Measurements from ENCODE around the gene FCRL5.

Gene FCRL5

DNA sequence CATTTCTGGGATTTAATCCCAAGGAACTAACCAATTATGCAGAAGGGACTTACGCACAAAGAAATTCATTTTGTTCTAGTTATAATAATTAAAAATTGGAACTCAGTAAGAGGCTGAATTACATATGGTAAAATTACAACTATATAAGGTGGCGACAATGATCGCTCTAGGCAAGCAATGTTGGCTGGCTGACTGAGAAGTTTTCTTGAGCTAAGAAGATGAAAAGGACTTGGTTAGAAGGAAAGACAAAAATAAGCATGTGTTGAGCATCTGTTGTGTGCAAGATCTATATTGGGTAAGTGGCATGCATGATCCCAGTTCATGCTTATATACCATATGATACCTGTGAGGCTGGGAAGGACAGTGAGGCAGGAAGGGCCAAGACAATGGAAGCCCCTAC is 80.8 kb downstream of the FCRL5 start:
- Histone ChIP-seq H3K4me2 (ENCODE audit: insufficient read depth, low read length) (no peak overlapping the region), H3K27me3 (ENCODE audit: insufficient read depth, low read length, poor library complexity) (peaks cover 22% of the 10 kb centered on the region), H3K9ac (ENCODE audit: low read depth, low read length) (no peak overlapping the region), H3K27ac (ENCODE audit: low read length) (no peak overlapping the region), H3K4me1 (ENCODE audit: insufficient read depth, low read length) (no peaks in the 10 kb centered on the region), H2AFZ (ENCODE audit: low read depth, low read length) (no peak overlapping the region), H3K79me2 (ENCODE audit: insufficient read depth, low read length) (no peaks in the 10 kb centered on the region), H3K36me3 (ENCODE audit: insufficient read depth, low read length) (no peaks in the 10 kb centered on the region), H3K4me3 (ENCODE audit: low read depth in 1 of 2, low read length in 2 of 2) (no peak overlapping the region), H3K9me3 (ENCODE audit: insufficient read depth, low read length, severe bottlenecking) (no peaks in the 10 kb centered on the region), H4K20me1 (ENCODE audit: insufficient read depth, low read length) (no peaks in the 10 kb centered on the region)
- ATAC-seq (ENCODE audit: insufficient read depth, low read depth) (no peak), DNase-seq (no peak)
- TF ChIP-seq, protein P1, sequence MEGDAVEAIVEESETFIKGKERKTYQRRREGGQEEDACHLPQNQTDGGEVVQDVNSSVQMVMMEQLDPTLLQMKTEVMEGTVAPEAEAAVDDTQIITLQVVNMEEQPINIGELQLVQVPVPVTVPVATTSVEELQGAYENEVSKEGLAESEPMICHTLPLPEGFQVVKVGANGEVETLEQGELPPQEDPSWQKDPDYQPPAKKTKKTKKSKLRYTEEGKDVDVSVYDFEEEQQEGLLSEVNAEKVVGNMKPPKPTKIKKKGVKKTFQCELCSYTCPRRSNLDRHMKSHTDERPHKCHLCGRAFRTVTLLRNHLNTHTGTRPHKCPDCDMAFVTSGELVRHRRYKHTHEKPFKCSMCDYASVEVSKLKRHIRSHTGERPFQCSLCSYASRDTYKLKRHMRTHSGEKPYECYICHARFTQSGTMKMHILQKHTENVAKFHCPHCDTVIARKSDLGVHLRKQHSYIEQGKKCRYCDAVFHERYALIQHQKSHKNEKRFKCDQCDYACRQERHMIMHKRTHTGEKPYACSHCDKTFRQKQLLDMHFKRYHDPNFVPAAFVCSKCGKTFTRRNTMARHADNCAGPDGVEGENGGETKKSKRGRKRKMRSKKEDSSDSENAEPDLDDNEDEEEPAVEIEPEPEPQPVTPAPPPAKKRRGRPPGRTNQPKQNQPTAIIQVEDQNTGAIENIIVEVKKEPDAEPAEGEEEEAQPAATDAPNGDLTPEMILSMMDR (IDR thresholded peaks at IDR 0.05; ENCODE audit: borderline replicate concordance, extremely low read depth, low read length, poor library complexity, severe bottlenecking) = no peak
- no peak for TF ChIP-seq EZH2 (IDR thresholded peaks at IDR 0.05; ENCODE audit: borderline replicate concordance, low read depth, low read length, severe bottlenecking)

DNA sequence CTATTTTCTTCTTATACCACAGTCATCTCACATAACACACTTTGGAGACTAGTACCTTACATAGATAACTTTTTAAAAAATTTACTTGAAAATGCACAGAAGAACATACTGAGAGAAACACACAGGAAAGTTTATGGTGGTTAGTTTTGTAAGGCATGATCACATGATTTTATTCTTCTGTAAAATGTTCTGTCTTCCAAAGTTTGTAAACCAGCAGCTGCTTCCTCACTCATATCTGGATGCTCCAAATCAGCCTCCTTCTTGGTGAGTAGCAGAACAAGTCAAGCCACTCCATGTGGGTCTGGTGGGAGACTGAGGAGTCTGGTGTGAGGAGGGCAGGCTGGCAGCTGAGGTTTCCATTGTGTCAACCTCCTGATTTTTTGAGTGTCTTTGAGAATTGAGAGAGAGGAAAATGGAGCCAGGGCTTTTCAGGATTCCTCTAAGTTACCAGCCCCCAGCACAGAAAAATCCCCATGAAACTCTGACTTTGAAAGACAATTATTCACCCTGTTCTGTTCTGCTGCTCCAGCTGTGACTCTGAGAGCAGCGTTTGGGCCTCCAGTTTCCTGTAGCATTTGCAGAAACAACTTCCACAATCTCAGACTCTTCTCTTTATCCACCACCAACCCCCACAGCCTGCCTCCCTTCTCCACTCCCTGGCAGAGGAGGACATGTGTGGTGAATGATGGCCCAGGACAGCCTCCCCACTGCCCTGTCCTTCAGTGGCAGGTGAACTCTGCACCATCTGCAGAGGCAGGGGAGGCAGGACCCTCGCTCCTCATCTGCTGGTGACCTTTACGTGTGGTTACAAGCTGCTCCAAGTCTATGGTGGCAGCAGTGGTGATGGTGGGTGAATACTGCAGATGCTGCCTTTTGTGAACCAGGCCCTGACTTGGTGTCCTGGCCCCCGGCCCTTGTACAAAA is 82.3 kb downstream of the FCRL5 start:
- Histone ChIP-seq H3K79me2 (ENCODE audit: insufficient read depth, low read length) (no peaks in the 10 kb centered on the region), H3K9me3 (ENCODE audit: insufficient read depth, low read length, severe bottlenecking) (no peaks in the 10 kb centered on the region), H3K9ac (ENCODE audit: low read depth, low read length) (no peak overlapping the region), H3K4me1 (ENCODE audit: insufficient read depth, low read length) (no peaks in the 10 kb centered on the region), H3K27ac (ENCODE audit: low read length) (no peak overlapping the region), H4K20me1 (ENCODE audit: insufficient read depth, low read length) (no peaks in the 10 kb centered on the region), H2AFZ (ENCODE audit: low read depth, low read length) (no peak overlapping the region), H3K36me3 (ENCODE audit: insufficient read depth, low read length) (no peaks in the 10 kb centered on the region), H3K4me3 (ENCODE audit: low read depth in 1 of 2, low read length in 2 of 2) (no peak overlapping the region), H3K27me3 (ENCODE audit: insufficient read depth, low read length, poor library complexity) (peaks cover 22% of the 10 kb centered on the region), H3K4me2 (ENCODE audit: insufficient read depth, low read length) (no peak overlapping the region)
- ATAC-seq (ENCODE audit: insufficient read depth, low read depth) = no peak
- DNase-seq = no peak
- TF ChIP-seq, protein P1 (IDR thresholded peaks at IDR 0.05; ENCODE audit: borderline replicate concordance, extremely low read depth, low read length, poor library complexity, severe bottlenecking) = no peak
- peak; percentile 13 for TF ChIP-seq EZH2 (IDR thresholded peaks at IDR 0.05; ENCODE audit: borderline replicate concordance, low read depth, low read length, severe bottlenecking)

DNA sequence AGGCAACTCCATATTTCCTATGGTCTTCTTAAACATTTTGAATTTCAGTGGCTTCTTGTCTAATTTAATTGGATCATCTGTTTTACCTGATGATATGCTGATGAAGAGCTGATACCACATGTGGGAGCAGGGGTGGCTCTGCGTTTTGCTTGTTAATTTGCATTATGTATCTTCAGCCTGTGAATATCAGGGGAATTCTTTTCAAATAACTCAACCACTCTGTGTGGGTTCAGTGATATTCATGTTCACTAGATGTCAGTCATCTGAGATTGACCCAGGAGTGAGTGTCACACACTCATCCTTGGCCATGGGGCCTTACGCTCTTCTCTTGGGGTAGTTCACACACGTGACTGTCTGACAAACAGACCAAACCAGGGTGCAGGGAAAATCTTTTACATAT is 83.0 kb downstream of the FCRL5 start:
- H3K4me3 ChIP-seq (ENCODE audit: low read depth in 1 of 2, low read length in 2 of 2) = no peak overlapping the region
- no peak overlapping the region for H3K27ac ChIP-seq (ENCODE audit: low read length)
- DNase-seq (no peak), ATAC-seq (ENCODE audit: insufficient read depth, low read depth) (no peak)
- TF ChIP-seq EZH2 (IDR thresholded peaks at IDR 0.05; ENCODE audit: borderline replicate concordance, low read depth, low read length, severe bottlenecking) = no peak
- TF ChIP-seq, protein P1 (IDR thresholded peaks at IDR 0.05; ENCODE audit: borderline replicate concordance, extremely low read depth, low read length, poor library complexity, severe bottlenecking) = no peak
- no peaks in the 10 kb centered on the region for H3K4me1 ChIP-seq (ENCODE audit: insufficient read depth, low read length)
- H3K27me3 ChIP-seq (ENCODE audit: insufficient read depth, low read length, poor library complexity) = peaks cover 22% of the 10 kb centered on the region
- H3K9ac ChIP-seq (ENCODE audit: low read depth, low read length) = no peak overlapping the region
- H2AFZ ChIP-seq (ENCODE audit: low read depth, low read length) = no peak overlapping the region
- H3K4me2 ChIP-seq (ENCODE audit: insufficient read depth, low read length) = no peak overlapping the region
- H3K9me3 ChIP-seq (ENCODE audit: insufficient read depth, low read length, severe bottlenecking) = no peaks in the 10 kb centered on the region
- no peaks in the 10 kb centered on the region for H3K36me3 ChIP-seq (ENCODE audit: insufficient read depth, low read length)
- H3K79me2 ChIP-seq (ENCODE audit: insufficient read depth, low read length) = no peaks in the 10 kb centered on the region
- H4K20me1 ChIP-seq (ENCODE audit: insufficient read depth, low read length) = no peaks in the 10 kb centered on the region

All from DND-41 (cell line).